HCT116 (cell line): Measurements from ENCODE around the gene PPHLN1. TPM values are rescaled to one million over a fixed set of nuclear protein-coding genes. Genes with fewer than 3 reads are reported as not detected.
A peak's percentile ranks its signal among the peaks of the same experiment; 100 is the strongest.

ENCODE experiments used
- ATAC-seq: fragments of 200-7000 bp; cut with Tn5 transposase; 2 replicates; pipeline ENCODE4 v1.9.1; 2020; ENCODE audit warnings: mild to moderate bottlenecking, moderate library complexity
- BruUV-seq: library from RNA; stranded (reverse); fragments of 400-500 nt; replicated peaks from 2 replicates; lab custom pipeline; 2021; lab: Mats Ljungman, UMichigan
- CTCF ChIA-PET: fragments of 300-600 bp; sonication (Branson Sonifier 250); formaldehyde crosslinking; loops from one replicate; lab custom pipeline; 2021; ENCODE audit warnings: antibody characterized with exemption; lab: Charles Lee
- POLR2A ChIA-PET: fragments of 300-600, 350-600 bp; sonication (Branson Sonifier 250); formaldehyde crosslinking; loops from one replicate; lab custom pipeline; 2021; ENCODE audit warnings: antibody characterized with exemption; lab: Charles Lee
- RAD21 ChIA-PET, 2 experiments: fragments of 300-600 bp; sonication (Branson Sonifier 250); formaldehyde crosslinking; loops; one replicate each; lab custom pipeline; 2023; ENCODE audit warnings: low total read pairs in 2 of 2; ENCODE audit not compliant: uncharacterized antibody in 2 of 2, unreplicated experiment in 2 of 2, low non-redundant PET in 1 of 2; lab: Charles Lee
- DNase-seq: peaks from one replicate; pipeline ENCODE4 v3.0.0-alpha.2; 2010; ENCODE audit warnings: low read depth, low spot score
- H2AFZ ChIP-seq: fragments of 200-600 bp; shearing (Covaris generic), sonication (generic); 2 replicates; pipeline ENCODE4 v1.6.1; 2017; ENCODE audit warnings: low read depth, mixed run types, mixed read lengths, antibody characterized with exemption, low read length; ENCODE audit not compliant: poor library complexity, severe bottlenecking
- H3K27ac ChIP-seq: 2 replicates; pipeline ENCODE4 v1.5.1; 2012; ENCODE audit warnings: low read depth, low read length
- H3K27me3 ChIP-seq: fragments of 200-600 bp; sonication (generic); 2 replicates; pipeline ENCODE4 v1.6.1; 2016; ENCODE audit warnings: mixed run types, low read length, mixed read lengths; ENCODE audit not compliant: insufficient read depth
- H3K36me3 ChIP-seq, 2 experiments: fragments of 200-500 bp in 1 of 2; fragments of 200-600 bp in 1 of 2; sonication (Bioruptor generic) in 1 of 2; sonication (generic) in 1 of 2; 2 replicates each; pipeline versions ENCODE4 v1.5.1 to v1.6.1; 2014 to 2016; ENCODE audit warnings: low read length in 2 of 2, inconsistent platforms in 1 of 2, mixed read lengths in 1 of 2, mixed run types in 1 of 2; ENCODE audit not compliant: insufficient read depth in 2 of 2, control insufficient read depth in 1 of 2
- H3K4me1 ChIP-seq, 2 experiments: fragments of 200-600 bp in 1 of 2; sonication (generic) in 1 of 2; 2 replicates each; pipeline versions ENCODE4 v1.5.1 to v1.6.1; 2012 to 2017; ENCODE audit warnings: low read length in 2 of 2, inconsistent platforms in 1 of 2, mild to moderate bottlenecking in 1 of 2, mixed read lengths in 1 of 2, mixed run types in 1 of 2, moderate library complexity in 1 of 2; ENCODE audit not compliant: insufficient read depth in 2 of 2, control insufficient read depth in 1 of 2
- H3K4me2 ChIP-seq: fragments of 200-600 bp; sonication (generic); 2 replicates; pipeline ENCODE4 v1.6.1; 2017; ENCODE audit warnings: mixed run types, low read length, mixed read lengths
- H3K4me3 ChIP-seq, 2 experiments: fragments of 200-600 bp in 1 of 2; sonication (generic) in 1 of 2; replicated peaks in 1 of 2; 2 replicates each; pipeline ENCODE4 v1.5.1; 2011 to 2016; ENCODE audit warnings: low read length in 2 of 2, control low read depth in 1 of 2, low read depth in 1 of 2, mild to moderate bottlenecking in 1 of 2, mixed read lengths in 1 of 2, mixed run types in 1 of 2
- H3K79me2 ChIP-seq: fragments of 200-600 bp; sonication (generic); 2 replicates; pipeline ENCODE4 v1.6.1; 2017; ENCODE audit warnings: mild to moderate bottlenecking, mixed run types, low read length, moderate library complexity, mixed read lengths; ENCODE audit not compliant: insufficient read depth
- H3K9ac ChIP-seq: fragments of 200-600 bp; sonication (generic); 2 replicates; pipeline ENCODE4 v1.6.1; 2016; ENCODE audit warnings: low read length, mixed read lengths
- H3K9me2 ChIP-seq: fragments of 200-600 bp; sonication (generic), shearing (Covaris generic); 2 replicates; pipeline ENCODE4 v1.6.1; 2017; ENCODE audit warnings: mixed run types, mild to moderate bottlenecking, moderate library complexity; ENCODE audit not compliant: insufficient read depth
- H3K9me3 ChIP-seq, 2 experiments: fragments of 200-500 bp in 1 of 2; fragments of 200-600 bp in 1 of 2; sonication (Bioruptor generic) in 1 of 2; sonication (generic) in 1 of 2; 2 replicates each; pipeline ENCODE4 v1.6.1; 2014 to 2017; ENCODE audit warnings: low read length in 2 of 2, mixed read lengths in 2 of 2, inconsistent platforms in 1 of 2, low read depth in 1 of 2, mild to moderate bottlenecking in 1 of 2, mixed run types in 1 of 2, moderate library complexity in 1 of 2; ENCODE audit not compliant: control insufficient read depth in 1 of 2, insufficient read depth in 1 of 2
- H4K20me1 ChIP-seq: fragments of 200-600 bp; sonication (generic), shearing (Covaris generic); 2 replicates; pipeline ENCODE4 v1.6.1; 2017; ENCODE audit warnings: mixed run types, mild to moderate bottlenecking, moderate library complexity; ENCODE audit not compliant: insufficient read depth
- CBX3 ChIP-seq: IDR thresholded peaks from 2 replicates; pipeline ENCODE4 v1.6.1; 2012; ENCODE audit warnings: low read depth
- CTCF ChIP-seq, 3 experiments: fragments of 200-600 bp in 1 of 3; sonication (generic) in 1 of 3; IDR thresholded peaks in 2 of 3; conservative IDR thresholded peaks in 1 of 3; 2 replicates each; pipeline ENCODE4 v1.5.1; 2012 to 2017; ENCODE audit warnings: low read depth in 2 of 3, low read length in 2 of 3, antibody characterized with exemption in 1 of 3, borderline replicate concordance in 1 of 3, control low read depth in 1 of 3, mild to moderate bottlenecking in 1 of 3, mixed read lengths in 1 of 3, mixed run types in 1 of 3, moderate library complexity in 1 of 3; ENCODE audit not compliant: insufficient read depth in 1 of 3
- JUND ChIP-seq: IDR thresholded peaks from 2 replicates; pipeline ENCODE4 v1.6.1; 2012
- POLR2A ChIP-seq: IDR thresholded peaks from 2 replicates; pipeline ENCODE4 v1.7.0; 2011; ENCODE audit warnings: borderline replicate concordance; ENCODE audit not compliant: insufficient read depth, insufficient read length; ENCODE audit errors: extremely low read depth
- POLR2AphosphoS5 ChIP-seq: IDR thresholded peaks from 2 replicates; pipeline ENCODE4 v1.6.1; 2011; ENCODE audit warnings: mild to moderate bottlenecking, low read depth, low read length, moderate library complexity
- REST ChIP-seq: IDR thresholded peaks from 2 replicates; pipeline ENCODE4 v1.6.1; 2012; ENCODE audit warnings: low read depth
- SIN3A ChIP-seq: IDR thresholded peaks from 2 replicates; pipeline ENCODE4 v1.6.1; 2012; ENCODE audit warnings: low read depth
- ZFX ChIP-seq: fragments of 450-650 bp; IDR thresholded peaks from 2 replicates; pipeline ENCODE4 v1.6.1; 2017
- intact Hi-C: fragments of 100-400 bp; cut with micrococcal nuclease; formaldehyde crosslinking; loops from 2 replicates; pipeline ENCODE4 v1.10.0; 2022
- total RNA-seq: library from RNA; stranded (reverse); gene quantifications from one replicate; pipeline ENCODE4 v1.2.1, GENCODE V29; 2021; ENCODE audit not compliant: unreplicated experiment
- TF ChIP-seq, protein P1 (sequence below): IDR thresholded peaks from 2 replicates; pipeline ENCODE4 v1.6.1; 2012
- TF ChIP-seq, protein P2 (sequence below): IDR thresholded peaks from 2 replicates; pipeline ENCODE4 v1.6.1; 2012

The PPHLN1 gene
- total RNA-seq, 1 experiment from 2014 or later: 57.4 TPM

- no peak overlapping the region for H3K9ac ChIP-seq
- H3K4me3 ChIP-seq: no peak overlapping the region
- no peaks in the 10 kb centered on the region for H4K20me1 ChIP-seq
- H3K27ac ChIP-seq: no peak overlapping the region
- DNase-seq (no peak), ATAC-seq (no peak)
- ChIA-PET CTCF (interaction anchor here (0.9 kb wide), 1 partner anchor 9 kb away, joined by 4 read pairs; no protein-coding TSS in a partner anchor), RAD21 (no interaction called here), POLR2A (no interaction called here)
- no TSS peak for BruUV-seq
- TF ChIP-seq SIN3A (no peak), CTCF (IDR thresholded peaks at IDR 0.05 in 2 of 3, conservative IDR thresholded peaks at IDR 0.05 in 1 of 3; ENCODE audit: borderline replicate concordance in 1 of 3, insufficient read depth in 1 of 3, low read depth in 2 of 3, low read length in 2 of 3) (no peak)
- TF ChIP-seq, protein P1, sequence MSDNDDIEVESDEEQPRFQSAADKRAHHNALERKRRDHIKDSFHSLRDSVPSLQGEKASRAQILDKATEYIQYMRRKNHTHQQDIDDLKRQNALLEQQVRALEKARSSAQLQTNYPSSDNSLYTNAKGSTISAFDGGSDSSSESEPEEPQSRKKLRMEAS: no peak
- no peak overlapping the region for H2AFZ ChIP-seq
- no peaks in the 10 kb centered on the region for H3K9me3 ChIP-seq
- H3K9me2 ChIP-seq: no peaks in the 10 kb centered on the region
- H3K36me3 ChIP-seq: no peaks in the 10 kb centered on the region
- intact Hi-C loops: no loop called here
- no peaks in the 10 kb centered on the region for H3K79me2 ChIP-seq
- H3K4me1 ChIP-seq: peaks cover 14 to 28% of the 10 kb centered on the region in 2 experiments
- no peak overlapping the region for H3K4me2 ChIP-seq
- no peaks in the 10 kb centered on the region for H3K27me3 ChIP-seq
Observed at GRCh38 chr12:42473561-42473960, 147.6 kb downstream of the PPHLN1 start.

- Histone ChIP-seq H3K27me3 (no peaks in the 10 kb centered on the region), H3K36me3 (no peaks in the 10 kb centered on the region), H3K4me1 (peaks cover 14 to 28% of the 10 kb centered on the region in 2 experiments), H3K79me2 (no peaks in the 10 kb centered on the region), H3K4me3 (no peak overlapping the region), H4K20me1 (no peaks in the 10 kb centered on the region), H3K9me3 (no peaks in the 10 kb centered on the region), H3K9ac (no peak overlapping the region), H2AFZ (no peak overlapping the region), H3K27ac (no peak overlapping the region), H3K4me2 (peak overlapping the region; percentile 54), H3K9me2 (no peaks in the 10 kb centered on the region)
- no TSS peak for BruUV-seq
- POLR2A ChIA-PET: no interaction called here
- peak; percentile 68 for DNase-seq
- RAD21 ChIA-PET: no interaction called here
- peak; percentile 84 for ATAC-seq
- intact Hi-C loops: no loop called here
- CTCF ChIA-PET: interaction anchor here (0.7 to 0.9 kb wide), 2 partner anchors 8 to 10 kb away, joined by 3 to 4 read pairs; no protein-coding TSS in a partner anchor
- TF ChIP-seq JUND (peak; percentile 63), REST (no peak), POLR2A (no peak), CBX3 (peak; percentile 62; the same call in 1 of the 2 replicates), POLR2AphosphoS5 (no peak), CTCF (IDR thresholded peaks at IDR 0.05 in 2 of 3, conservative IDR thresholded peaks at IDR 0.05 in 1 of 3; ENCODE audit: borderline replicate concordance in 1 of 3, insufficient read depth in 1 of 3, low read depth in 2 of 3, low read length in 2 of 3) (no peak), ZFX (no peak)
- TF ChIP-seq, protein P2, sequence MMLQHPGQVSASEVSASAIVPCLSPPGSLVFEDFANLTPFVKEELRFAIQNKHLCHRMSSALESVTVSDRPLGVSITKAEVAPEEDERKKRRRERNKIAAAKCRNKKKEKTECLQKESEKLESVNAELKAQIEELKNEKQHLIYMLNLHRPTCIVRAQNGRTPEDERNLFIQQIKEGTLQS: no peak
Observed at GRCh38 chr12:42474391-42474790, 148.4 kb downstream of the PPHLN1 start.
